Measurements from ENCODE around the gene FUT4.
"Not testable (repeated sequence)": the region's sequence is repeated elsewhere in the genome, so short reads cannot be mapped to it uniquely, and the experiment has no call there.

FUT4 gene

DNA sequence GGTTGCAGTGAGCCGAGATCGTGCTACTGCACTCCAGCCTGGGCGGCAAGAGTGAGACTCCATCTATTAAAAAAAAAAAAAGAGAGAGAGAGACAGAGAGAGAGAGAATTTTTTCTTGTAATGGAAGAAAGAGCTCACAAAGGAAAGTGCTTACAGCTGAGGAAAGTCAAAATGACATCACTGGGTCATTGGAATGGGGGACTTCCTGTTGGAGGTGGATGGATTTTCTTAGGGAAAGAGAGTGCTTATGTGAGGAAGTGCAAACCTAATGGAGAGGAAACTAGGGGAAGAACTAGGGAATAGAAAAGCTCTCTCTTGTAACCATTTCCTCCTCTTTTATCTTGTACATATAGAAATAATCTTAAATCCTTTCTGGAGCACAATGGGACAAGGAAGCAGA lies 17.1 kb downstream of the FUT4 start:
- ChIA-PET CTCF (interaction anchor here (1.3 to 1.4 kb wide), 2 partner anchors 9 to 10 kb away, joined by 4 read pairs; no protein-coding TSS in a partner anchor), POLR2A (no interaction called here)
- no peak for TF ChIP-seq CTCF (IDR thresholded peaks at IDR 0.05; ENCODE audit: control extremely low read depth, extremely low read depth, low read depth, missing control alignments)
- no peak for DNase-seq (ENCODE audit: extremely low spot score)

GRCh38 chr11:94563176-94563847 lies 19.6 kb downstream of the FUT4 start:
- ChIA-PET CTCF (interaction anchor here (0.9 to 1.0 kb wide), 2 partner anchors 11 to 16 kb away, joined by 3 read pairs; no protein-coding TSS in a partner anchor), POLR2A (no interaction called here)
- no peak for DNase-seq (ENCODE audit: extremely low spot score)
- TF ChIP-seq CTCF (IDR thresholded peaks at IDR 0.05; ENCODE audit: control extremely low read depth, extremely low read depth, low read depth, missing control alignments) = no peak

GRCh38 chr11:94563848-94564467 lies 20.2 kb downstream of the FUT4 start:
- POLR2A ChIA-PET = no interaction called here

GRCh38 chr11:94567181-94567670 lies 23.5 kb downstream of the FUT4 start, which contains the start of gene PIWIL4:
Gene PIWIL4, plus strand, starts transcription at chr11:94567368. Its CDS starts 151 bp downstream, at chr11:94567519.
- TF ChIP-seq CTCF (IDR thresholded peaks at IDR 0.05; ENCODE audit: control extremely low read depth, extremely low read depth, low read depth, missing control alignments) = no peak
- CTCF ChIA-PET = no interaction called here
- no peak for DNase-seq (ENCODE audit: extremely low spot score)
- POLR2A ChIA-PET = no interaction called here

More at GRCh38 chr11:94563848-94564467, 20.2 kb downstream of the FUT4 start:
- DNase-seq (ENCODE audit: extremely low spot score) = no peak
- CTCF ChIA-PET = no interaction called here
- no peak for TF ChIP-seq CTCF (IDR thresholded peaks at IDR 0.05; ENCODE audit: control extremely low read depth, extremely low read depth, low read depth, missing control alignments)

GRCh38 chr11:94568200-94568599 lies 24.5 kb downstream of the FUT4 start:
- no peak for DNase-seq (ENCODE audit: extremely low spot score)
- no peak for TF ChIP-seq CTCF (IDR thresholded peaks at IDR 0.05; ENCODE audit: control extremely low read depth, extremely low read depth, low read depth, missing control alignments)
- ChIA-PET POLR2A (no interaction called here), CTCF (no interaction called here)

GRCh38 chr11:94568717-94569116 lies 25.0 kb downstream of the FUT4 start:
- ChIA-PET POLR2A (no interaction called here), CTCF (no interaction called here)
- DNase-seq (ENCODE audit: extremely low spot score) = no peak

DNA sequence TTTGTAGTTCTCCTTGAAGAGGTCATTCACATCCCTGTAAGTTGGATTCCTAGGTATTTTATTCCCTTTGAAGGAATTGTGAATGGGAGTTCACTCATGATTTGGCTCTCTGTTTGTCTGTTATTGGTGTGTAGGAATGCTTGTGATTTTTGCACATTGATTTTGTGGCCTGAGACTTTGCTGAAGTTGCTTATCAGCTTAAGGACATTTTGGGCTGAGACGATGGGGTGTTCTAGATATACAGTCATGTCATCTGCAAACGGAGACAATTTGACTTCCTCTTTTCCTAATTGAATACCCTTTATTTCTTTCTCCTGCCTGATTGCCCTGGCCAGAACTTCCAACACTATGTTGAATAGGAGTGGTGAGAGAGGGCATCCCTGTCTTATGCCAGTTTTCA lies 29.3 kb downstream of the FUT4 start:
- CTCF ChIA-PET = interaction anchor here (0.9 kb wide), 1 partner anchor 247 kb away, joined by 3 read pairs; no protein-coding TSS in a partner anchor
- DNase-seq (ENCODE audit: extremely low spot score); POLR2A ChIA-PET: not testable (repeated sequence)

More at GRCh38 chr11:94568717-94569116, 25.0 kb downstream of the FUT4 start:
- TF ChIP-seq CTCF (IDR thresholded peaks at IDR 0.05; ENCODE audit: control extremely low read depth, extremely low read depth, low read depth, missing control alignments) = no peak
